Lung (tissue), 12 donors: ENCODE measurements around the gene TOP2A. TPM values are rescaled to one million over a fixed set of nuclear protein-coding genes. Genes with fewer than 3 reads are reported as not detected.

Source experiments
- ATAC-seq: fragments of 200-7000 bp; cut with Tn5 transposase; one replicate; pipeline ENCODE4 v1.9.1; 2020; ENCODE audit warnings: moderate number of reproducible peaks; ENCODE audit not compliant: insufficient read depth, low FRiP score
- DNase-seq, 3 donors: peaks; one replicate each; pipeline ENCODE4 v3.0.0-alpha.2; 2013 to 2017
- H3K27ac ChIP-seq, 2 donors: one replicate each; pipeline ENCODE4 v1.5.1; 2013; ENCODE audit warnings: mild to moderate bottlenecking in 2 of 2, moderate library complexity in 2 of 2, control low read depth in 1 of 2, inconsistent platforms in 1 of 2, low read depth in 1 of 2, low read length in 1 of 2
- H3K27me3 ChIP-seq, 3 donors: one replicate each; pipeline ENCODE4 v1.5.1; 2013; ENCODE audit warnings: low read length in 2 of 3; ENCODE audit not compliant: control insufficient read depth in 3 of 3, insufficient read depth in 3 of 3
- H3K36me3 ChIP-seq, 4 donors: one replicate each; pipeline ENCODE4 v1.5.1; 2013; ENCODE audit warnings: low read length in 4 of 4, mild to moderate bottlenecking in 1 of 4, moderate library complexity in 1 of 4; ENCODE audit not compliant: control insufficient read depth in 4 of 4, insufficient read depth in 4 of 4
- H3K4me1 ChIP-seq, 5 donors: one replicate each; pipeline ENCODE4 v1.5.1; 2013; ENCODE audit warnings: low read length in 5 of 5, mild to moderate bottlenecking in 2 of 5, moderate library complexity in 1 of 5; ENCODE audit not compliant: control insufficient read depth in 5 of 5, insufficient read depth in 5 of 5
- H3K4me3 ChIP-seq: one replicate; pipeline ENCODE4 v1.5.1; 2013; ENCODE audit warnings: mild to moderate bottlenecking, control low read depth, moderate library complexity
- H3K9ac ChIP-seq, 2 donors: one replicate each; pipeline ENCODE4 v1.5.1; 2013; ENCODE audit warnings: low read length in 2 of 2, control low read depth in 1 of 2; ENCODE audit not compliant: insufficient read depth in 1 of 2
- H3K9me3 ChIP-seq, 4 donors: one replicate each; pipeline ENCODE4 v1.5.1; 2013; ENCODE audit warnings: low read length in 3 of 4, mild to moderate bottlenecking in 1 of 4, moderate library complexity in 1 of 4; ENCODE audit not compliant: control insufficient read depth in 4 of 4, insufficient read depth in 3 of 4
- WGBS, 2 donors: extraction: QIAGEN DNeasy Blood & Tissue Kit; methylation state at CpG; one replicate each; pipeline ENCODE4 v1.1.7; 2013; 5-methylcytosine and 5-hydroxymethylcytosine counted together
- polyA plus RNA-seq, 2 donors: library from polyadenylated mRNA; stranded (reverse); fragments of 200-250 nt; gene quantifications; one replicate each; pipeline ENCODE4 v1.2.1, GENCODE V29; 2013
- total RNA-seq, 2 donors: library from RNA; depleted of rRNA in 1 of 2; stranded (reverse); fragments of >200 nt in 1 of 2; gene quantifications; one replicate each; pipeline ENCODE4 v1.2.1, GENCODE V29; 2014 to 2021
- TF ChIP-seq, protein P1 (sequence below): IDR thresholded peaks from 2 replicates; pipeline ENCODE4 v1.5.1; 2012; ENCODE audit warnings: mild to moderate bottlenecking; ENCODE audit errors: control extremely low read depth, extremely low read depth
- donor health status: control.
- donor health status: control.
- donor health status: Bipolar disorder and iron deficiency.
- donor health status: healthy.
- donor health status: DM: yes; HTN: yes; CAD: no.

TOP2A gene
- total and polyA plus RNA-seq, 4 donors = 2.6 to 21.6 (median 9.6) TPM

DNA sequence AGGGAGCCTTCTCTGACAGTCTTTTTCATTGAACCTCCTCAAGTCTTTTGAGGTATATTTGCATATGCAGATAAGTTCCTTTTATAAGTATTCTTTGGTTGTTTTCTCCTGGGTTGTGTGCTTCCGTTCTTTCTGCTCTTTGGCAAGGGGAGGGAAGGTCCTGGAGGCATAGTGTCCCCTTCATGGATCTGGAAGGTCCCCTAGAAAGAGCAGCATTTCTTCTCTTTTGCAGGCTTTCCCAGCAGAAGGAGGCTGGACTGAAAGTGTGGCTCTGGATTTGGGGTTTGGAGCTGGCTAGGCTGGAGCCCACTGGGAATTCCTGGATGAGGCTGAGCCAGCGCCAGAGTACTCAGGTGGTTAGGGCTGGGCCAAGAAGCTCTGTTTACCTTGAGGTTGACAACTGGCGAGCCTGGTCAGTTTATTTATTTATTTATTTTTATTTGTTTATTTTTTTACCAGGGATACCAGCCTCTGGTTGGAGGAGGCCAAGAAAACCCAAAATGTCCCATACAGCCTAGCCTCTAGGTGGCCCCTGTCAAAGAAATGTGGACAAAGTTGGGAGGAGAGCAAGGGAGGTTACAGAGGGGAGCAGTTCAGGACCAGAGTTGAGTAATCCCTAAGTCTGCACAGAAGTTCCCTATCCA lies 5.4 kb upstream of the TOP2A start:
- no peaks in the 10 kb centered on the region for H3K27me3 ChIP-seq
- H3K36me3 ChIP-seq = no peaks in the 10 kb centered on the region
- H3K4me1 ChIP-seq = peaks cover 0 to 13% (median 0%) of the 10 kb centered on the region in 5 donors
- WGBS, 2 donors = 80 to 83% methylated on average over 3 of the region's 3 CpGs
- DNase-seq (no peak), ATAC-seq (no peak)
- H3K27ac ChIP-seq = no peak overlapping the region
- no peak overlapping the region for H3K4me3 ChIP-seq
- no peaks in the 10 kb centered on the region for H3K9me3 ChIP-seq
- H3K9ac ChIP-seq = no peak overlapping the region
- TF ChIP-seq, protein P1, sequence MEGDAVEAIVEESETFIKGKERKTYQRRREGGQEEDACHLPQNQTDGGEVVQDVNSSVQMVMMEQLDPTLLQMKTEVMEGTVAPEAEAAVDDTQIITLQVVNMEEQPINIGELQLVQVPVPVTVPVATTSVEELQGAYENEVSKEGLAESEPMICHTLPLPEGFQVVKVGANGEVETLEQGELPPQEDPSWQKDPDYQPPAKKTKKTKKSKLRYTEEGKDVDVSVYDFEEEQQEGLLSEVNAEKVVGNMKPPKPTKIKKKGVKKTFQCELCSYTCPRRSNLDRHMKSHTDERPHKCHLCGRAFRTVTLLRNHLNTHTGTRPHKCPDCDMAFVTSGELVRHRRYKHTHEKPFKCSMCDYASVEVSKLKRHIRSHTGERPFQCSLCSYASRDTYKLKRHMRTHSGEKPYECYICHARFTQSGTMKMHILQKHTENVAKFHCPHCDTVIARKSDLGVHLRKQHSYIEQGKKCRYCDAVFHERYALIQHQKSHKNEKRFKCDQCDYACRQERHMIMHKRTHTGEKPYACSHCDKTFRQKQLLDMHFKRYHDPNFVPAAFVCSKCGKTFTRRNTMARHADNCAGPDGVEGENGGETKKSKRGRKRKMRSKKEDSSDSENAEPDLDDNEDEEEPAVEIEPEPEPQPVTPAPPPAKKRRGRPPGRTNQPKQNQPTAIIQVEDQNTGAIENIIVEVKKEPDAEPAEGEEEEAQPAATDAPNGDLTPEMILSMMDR = no peak

DNA sequence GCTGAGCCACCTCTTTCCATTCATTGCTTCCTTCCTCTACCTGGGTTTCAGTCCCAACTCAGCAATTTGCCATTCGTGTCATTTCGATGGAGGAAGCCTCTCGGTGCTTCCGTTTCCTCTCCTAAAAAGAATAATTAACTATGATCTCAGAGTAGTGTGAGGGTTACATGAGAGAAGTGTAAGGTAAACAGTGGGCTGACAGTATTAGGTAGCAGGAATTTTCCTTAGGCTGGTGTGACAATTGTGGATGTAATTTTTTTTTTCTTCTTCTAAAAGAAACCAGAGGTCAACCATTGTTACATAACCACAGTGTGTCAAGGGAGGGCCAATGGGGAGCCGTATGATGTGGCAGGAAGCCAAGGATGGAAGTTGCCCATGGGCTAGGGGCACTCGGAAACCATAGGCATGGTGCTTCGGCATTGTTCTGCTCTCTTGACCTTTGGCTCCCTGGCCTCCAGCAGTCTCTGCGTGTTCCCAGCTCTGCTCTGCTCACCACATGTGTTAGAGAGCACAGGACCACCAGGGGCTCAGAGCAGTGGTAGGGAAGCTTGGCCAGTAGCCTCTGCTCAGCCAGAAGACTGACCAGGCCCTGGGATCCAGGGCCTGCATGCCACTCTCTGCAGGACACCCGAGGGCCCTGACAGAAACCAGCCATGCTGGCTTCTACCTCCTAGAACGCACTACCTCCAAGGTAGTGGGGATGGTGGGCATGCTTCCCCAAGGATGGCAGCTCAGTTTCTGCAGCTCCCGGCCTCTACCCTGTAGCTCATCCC lies 2.0 kb upstream of the TOP2A start:
- no peak for ATAC-seq

DNA sequence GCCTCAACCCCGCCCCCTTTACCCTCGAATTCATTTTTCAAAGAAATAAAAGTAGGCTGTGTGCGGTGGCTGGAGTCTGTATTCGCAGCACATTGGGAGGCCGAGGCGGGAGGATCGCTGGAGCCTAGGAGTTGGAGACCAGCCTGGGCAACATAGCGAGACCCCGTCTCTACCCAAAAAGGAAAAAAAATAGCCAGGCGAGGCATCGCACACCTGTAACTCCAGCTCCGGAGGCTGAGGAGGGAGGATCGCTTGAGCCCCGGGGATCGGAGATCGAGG lies 671 bp upstream of the TOP2A start:
- ATAC-seq = no peak
- Histone ChIP-seq H3K4me3 (peak overlapping the region; percentile 38), H3K27ac (peak overlapping the region in 1 of 2 donors; percentile 52), H3K4me1 (peaks cover 0 to 23% (median 0%) of the 10 kb centered on the region in 5 donors), H3K27me3 (no peaks in the 10 kb centered on the region), H3K9me3 (no peaks in the 10 kb centered on the region), H3K9ac (peak overlapping the region in 1 of 2 donors; percentile 73), H3K36me3 (peaks cover 0 to 6% (median 0%) of the 10 kb centered on the region in 4 donors)
- DNase-seq = no peak
- TF ChIP-seq, protein P1 = no peak
- 70 to 76% methylated on average over 15 to 16 of the region's 16 CpGs for WGBS, 2 donors

More for the DNA sequence above, 2.0 kb upstream of the TOP2A start:
- WGBS, 2 donors = 33 to 40% methylated on average over 11 of the region's 11 CpGs
- Histone ChIP-seq H3K4me1 (peaks cover 0 to 23% (median 0%) of the 10 kb centered on the region in 5 donors), H3K9ac (no peak overlapping the region), H3K36me3 (no peaks in the 10 kb centered on the region), H3K27ac (peak overlapping the region in 1 of 2 donors; percentile 34), H3K4me3 (no peak overlapping the region), H3K9me3 (no peaks in the 10 kb centered on the region), H3K27me3 (no peaks in the 10 kb centered on the region)
- peak; percentile 38 to 68 (median 56) for DNase-seq
- TF ChIP-seq, protein P1 = no peak
